ENCODE measurements around the gene DDI2. TPM values are rescaled to one million over a fixed set of nuclear protein-coding genes. Genes with fewer than 3 reads are reported as not detected.

The DDI2 gene
- total and polyA plus RNA-seq, 10 of the 15 experiments (the other 5 are each of a cell fraction or from before 2014, with no cell fraction given) = 3.3 to 33.1 (median 11.6) TPM

DNA sequence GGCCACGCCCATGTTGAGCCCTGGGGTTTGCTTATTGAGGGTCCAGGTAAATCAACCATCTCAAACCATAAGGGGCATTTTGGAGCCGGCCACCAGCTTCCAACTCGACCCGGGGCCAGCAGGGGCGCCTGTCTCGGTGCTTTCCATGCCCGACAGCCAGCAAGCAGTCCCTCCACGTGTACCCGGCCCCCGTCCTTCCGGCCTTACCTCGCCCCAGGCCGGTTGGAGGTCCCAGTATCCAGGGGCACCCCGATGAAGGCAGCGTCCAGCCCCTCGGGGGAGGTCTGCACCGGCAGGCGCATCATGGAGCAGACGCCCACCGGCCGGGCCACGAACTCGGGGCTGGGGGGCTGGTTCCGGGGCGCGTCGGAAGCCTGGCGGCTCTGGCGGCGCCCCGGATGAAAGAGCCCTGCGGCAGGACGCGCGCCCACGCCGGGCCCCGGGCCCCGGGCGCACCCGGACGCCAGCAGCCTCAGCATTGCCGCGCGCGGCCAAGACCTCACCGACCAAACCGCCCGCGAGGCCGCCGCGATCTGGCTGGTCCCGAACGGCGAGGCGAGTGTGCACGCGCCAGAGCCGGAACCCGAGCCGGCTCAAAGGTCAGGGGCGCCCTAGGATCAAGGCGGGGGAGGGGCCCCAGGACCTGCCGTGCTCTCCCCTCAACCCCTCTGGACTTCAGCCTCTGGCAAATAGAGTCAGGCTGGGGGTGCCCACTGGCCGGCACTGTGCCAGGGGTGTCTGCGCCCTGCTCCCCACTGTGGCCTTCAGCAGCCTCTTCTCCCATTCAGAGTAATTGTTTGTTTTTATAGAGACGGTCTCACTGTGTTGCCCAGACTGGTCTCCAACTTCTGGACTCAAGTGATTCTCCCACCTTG, 32.5 kb upstream of the DDI2 start, which contains the start of gene AGMAT (continued):
- TF ChIP-seq, protein P1, sequence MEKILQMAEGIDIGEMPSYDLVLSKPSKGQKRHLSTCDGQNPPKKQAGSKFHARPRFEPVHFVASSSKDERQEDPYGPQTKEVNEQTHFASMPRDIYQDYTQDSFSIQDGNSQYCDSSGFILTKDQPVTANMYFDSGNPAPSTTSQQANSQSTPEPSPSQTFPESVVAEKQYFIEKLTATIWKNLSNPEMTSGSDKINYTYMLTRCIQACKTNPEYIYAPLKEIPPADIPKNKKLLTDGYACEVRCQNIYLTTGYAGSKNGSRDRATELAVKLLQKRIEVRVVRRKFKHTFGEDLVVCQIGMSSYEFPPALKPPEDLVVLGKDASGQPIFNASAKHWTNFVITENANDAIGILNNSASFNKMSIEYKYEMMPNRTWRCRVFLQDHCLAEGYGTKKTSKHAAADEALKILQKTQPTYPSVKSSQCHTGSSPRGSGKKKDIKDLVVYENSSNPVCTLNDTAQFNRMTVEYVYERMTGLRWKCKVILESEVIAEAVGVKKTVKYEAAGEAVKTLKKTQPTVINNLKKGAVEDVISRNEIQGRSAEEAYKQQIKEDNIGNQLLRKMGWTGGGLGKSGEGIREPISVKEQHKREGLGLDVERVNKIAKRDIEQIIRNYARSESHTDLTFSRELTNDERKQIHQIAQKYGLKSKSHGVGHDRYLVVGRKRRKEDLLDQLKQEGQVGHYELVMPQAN (conservative IDR thresholded peaks at IDR 0.05) = peak; percentile 84
- TF ChIP-seq BMI1 (IDR thresholded peaks at IDR 0.05; ENCODE audit: borderline replicate concordance) = no peak
- TF ChIP-seq RFX5 (IDR thresholded peaks at IDR 0.05; ENCODE audit: low read depth, low read length) = no peak
- TF ChIP-seq, protein P2, sequence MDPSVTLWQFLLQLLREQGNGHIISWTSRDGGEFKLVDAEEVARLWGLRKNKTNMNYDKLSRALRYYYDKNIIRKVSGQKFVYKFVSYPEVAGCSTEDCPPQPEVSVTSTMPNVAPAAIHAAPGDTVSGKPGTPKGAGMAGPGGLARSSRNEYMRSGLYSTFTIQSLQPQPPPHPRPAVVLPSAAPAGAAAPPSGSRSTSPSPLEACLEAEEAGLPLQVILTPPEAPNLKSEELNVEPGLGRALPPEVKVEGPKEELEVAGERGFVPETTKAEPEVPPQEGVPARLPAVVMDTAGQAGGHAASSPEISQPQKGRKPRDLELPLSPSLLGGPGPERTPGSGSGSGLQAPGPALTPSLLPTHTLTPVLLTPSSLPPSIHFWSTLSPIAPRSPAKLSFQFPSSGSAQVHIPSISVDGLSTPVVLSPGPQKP (IDR thresholded peaks at IDR 0.05; ENCODE audit: low read depth, low read length) = no peak
- no peak for TF ChIP-seq SREBF2 (IDR thresholded peaks at IDR 0.05; ENCODE audit: low read length)
- 0 out of 2 replicates have a peak, but pooled peaks have one; percentile 11 for TF ChIP-seq TCF3 (IDR thresholded peaks at IDR 0.05; ENCODE audit: borderline replicate concordance, insufficient read depth, low read depth, low read length)
- TF ChIP-seq ZNF217 (IDR thresholded peaks at IDR 0.05) = no peak

DNA sequence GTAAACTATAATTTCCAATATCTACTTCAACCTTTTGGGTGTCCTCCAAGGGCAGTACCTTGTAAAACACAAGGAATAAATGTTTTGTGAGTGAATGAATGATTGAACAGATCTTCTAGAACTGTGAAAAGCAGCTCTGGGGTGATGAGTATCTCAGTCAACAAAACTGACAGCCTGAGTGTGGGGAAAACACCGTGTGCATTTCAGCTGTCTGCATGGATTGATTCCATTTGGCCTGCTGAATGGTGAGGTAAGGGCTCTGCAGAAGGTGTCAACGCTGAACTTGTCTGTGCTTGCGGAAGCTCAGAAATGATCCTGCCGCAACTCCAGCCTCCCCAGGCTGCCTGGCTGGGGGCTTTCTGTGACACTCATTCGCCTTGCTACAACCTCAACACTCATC, 25.0 kb upstream of the DDI2 start:
- POLR2A ChIA-PET = interaction anchor here (0.7 to 1.3 kb wide), 5 partner anchors 12 to 65 kb away, joined by 3 to 4 read pairs (median 3); no protein-coding TSS in a partner anchor
- no peak for ATAC-seq
- Histone ChIP-seq H3K4me2 (ENCODE audit: control insufficient read depth, insufficient read depth) (no peak overlapping the region), H3K9ac (ENCODE audit: control insufficient read depth, insufficient read depth, low read length) (no peak overlapping the region), H3K79me2 (ENCODE audit: control insufficient read depth, insufficient read depth, low read length) (no peaks in the 10 kb centered on the region), H3K4me3 (no peak overlapping the region), H3K9me3 (replicated peaks; ENCODE audit: control insufficient read depth, insufficient read depth, low read length) (no peaks in the 10 kb centered on the region; the same call in 2 of the 3 replicates), H3K4me1 (ENCODE audit: control insufficient read depth, insufficient read depth, low read length) (no peaks in the 10 kb centered on the region), H3K27ac (ENCODE audit: control insufficient read depth, insufficient read depth) (no peak overlapping the region), H4K20me1 (ENCODE audit: control insufficient read depth, insufficient read depth) (no peaks in the 10 kb centered on the region), H3K27me3 (replicated peaks in 1 of 2; ENCODE audit: control insufficient read depth in 2 of 2, insufficient read depth in 2 of 2, low read length in 1 of 2) (no peaks in the 10 kb centered on the region), H2AFZ (ENCODE audit: control insufficient read depth, low read depth, low read length) (no peak overlapping the region), H3K36me3 (ENCODE audit: control insufficient read depth in 2 of 2, insufficient read depth in 2 of 2, low read length in 1 of 2) (no peaks in the 10 kb centered on the region)
- SMC1A ChIA-PET (ENCODE audit: uncharacterized antibody, unreplicated experiment) = interaction anchor here (0.9 to 1.5 kb wide), 7 partner anchors 11 to 105 kb away, joined by 3 to 5 read pairs (median 3); no protein-coding TSS in a partner anchor
- WGBS (ENCODE audit: insufficient coverage, insufficient replicate concordance, low lambda C conversion rate, missing lambda C conversion rate) = 59% methylated on average over 5 of the region's 5 CpGs
- DNase-seq (ENCODE audit: low read depth, low spot score) = no peak
- no peak for FAIRE-seq
- no TSS peak for BruUV-seq (replicated peaks)
- RAD21 ChIA-PET (ENCODE audit: unreplicated experiment) = interaction anchor here (0.7 to 1.0 kb wide), 2 partner anchors 21 to 149 kb away, joined by 3 to 4 read pairs; no protein-coding TSS in a partner anchor
- intact Hi-C loops (cut with micrococcal nuclease; ENCODE audit: unreplicated experiment) = no loop called here
- in situ Hi-C loops (cut with MboI) = no loop called here
- CTCF ChIA-PET = interaction anchor here (1.2 to 2.5 kb wide), 3 partner anchors 10 to 149 kb away, joined by 3 to 11 read pairs (median 5); no protein-coding TSS in a partner anchor
- no peak for TF ChIP-seq IRF4 (IDR thresholded peaks at IDR 0.05; ENCODE audit: low read depth, low read length)
- TF ChIP-seq, protein P3, sequence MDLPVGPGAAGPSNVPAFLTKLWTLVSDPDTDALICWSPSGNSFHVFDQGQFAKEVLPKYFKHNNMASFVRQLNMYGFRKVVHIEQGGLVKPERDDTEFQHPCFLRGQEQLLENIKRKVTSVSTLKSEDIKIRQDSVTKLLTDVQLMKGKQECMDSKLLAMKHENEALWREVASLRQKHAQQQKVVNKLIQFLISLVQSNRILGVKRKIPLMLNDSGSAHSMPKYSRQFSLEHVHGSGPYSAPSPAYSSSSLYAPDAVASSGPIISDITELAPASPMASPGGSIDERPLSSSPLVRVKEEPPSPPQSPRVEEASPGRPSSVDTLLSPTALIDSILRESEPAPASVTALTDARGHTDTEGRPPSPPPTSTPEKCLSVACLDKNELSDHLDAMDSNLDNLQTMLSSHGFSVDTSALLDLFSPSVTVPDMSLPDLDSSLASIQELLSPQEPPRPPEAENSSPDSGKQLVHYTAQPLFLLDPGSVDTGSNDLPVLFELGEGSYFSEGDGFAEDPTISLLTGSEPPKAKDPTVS (IDR thresholded peaks at IDR 0.05; ENCODE audit: low read depth, low read length) = no peak
- TF ChIP-seq, protein P4, sequence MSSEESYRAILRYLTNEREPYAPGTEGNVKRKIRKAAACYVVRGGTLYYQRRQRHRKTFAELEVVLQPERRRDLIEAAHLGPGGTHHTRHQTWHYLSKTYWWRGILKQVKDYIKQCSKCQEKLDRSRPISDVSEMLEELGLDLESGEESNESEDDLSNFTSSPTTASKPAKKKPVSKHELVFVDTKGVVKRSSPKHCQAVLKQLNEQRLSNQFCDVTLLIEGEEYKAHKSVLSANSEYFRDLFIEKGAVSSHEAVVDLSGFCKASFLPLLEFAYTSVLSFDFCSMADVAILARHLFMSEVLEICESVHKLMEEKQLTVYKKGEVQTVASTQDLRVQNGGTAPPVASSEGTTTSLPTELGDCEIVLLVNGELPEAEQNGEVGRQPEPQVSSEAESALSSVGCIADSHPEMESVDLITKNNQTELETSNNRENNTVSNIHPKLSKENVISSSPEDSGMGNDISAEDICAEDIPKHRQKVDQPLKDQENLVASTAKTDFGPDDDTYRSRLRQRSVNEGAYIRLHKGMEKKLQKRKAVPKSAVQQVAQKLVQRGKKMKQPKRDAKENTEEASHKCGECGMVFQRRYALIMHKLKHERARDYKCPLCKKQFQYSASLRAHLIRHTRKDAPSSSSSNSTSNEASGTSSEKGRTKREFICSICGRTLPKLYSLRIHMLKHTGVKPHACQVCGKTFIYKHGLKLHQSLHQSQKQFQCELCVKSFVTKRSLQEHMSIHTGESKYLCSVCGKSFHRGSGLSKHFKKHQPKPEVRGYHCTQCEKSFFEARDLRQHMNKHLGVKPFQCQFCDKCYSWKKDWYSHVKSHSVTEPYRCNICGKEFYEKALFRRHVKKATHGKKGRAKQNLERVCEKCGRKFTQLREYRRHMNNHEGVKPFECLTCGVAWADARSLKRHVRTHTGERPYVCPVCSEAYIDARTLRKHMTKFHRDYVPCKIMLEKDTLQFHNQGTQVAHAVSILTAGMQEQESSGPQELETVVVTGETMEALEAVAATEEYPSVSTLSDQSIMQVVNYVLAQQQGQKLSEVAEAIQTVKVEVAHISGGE (CRISPR knock-in tag; IDR thresholded peaks at IDR 0.05) = no peak
- TF ChIP-seq ZNF207 (IDR thresholded peaks at IDR 0.05; ENCODE audit: borderline replicate concordance) = no peak
- TF ChIP-seq NFYB (IDR thresholded peaks at IDR 0.05; ENCODE audit: insufficient read depth, low read depth, low read length) = no peak
- TF ChIP-seq NFXL1 (IDR thresholded peaks at IDR 0.05; ENCODE audit: borderline replicate concordance) = no peak

All from GM12878 (cell line).